Measurements from ENCODE around the gene PRKAG2. TPM values are rescaled to one million over a fixed set of nuclear protein-coding genes. Genes with fewer than 3 reads are reported as not detected.

PRKAG2 gene
- total and polyA plus RNA-seq, 4 donors = 36.7 to 46.1 (median 40.0) TPM

GRCh38 chr7:151679071-151679708 lies 197.7 kb downstream of the PRKAG2 start:
- Histone ChIP-seq H3K4me1 (ENCODE audit: control insufficient read depth, insufficient read depth, low read length) (peaks cover 49% of the 10 kb centered on the region), H3K36me3 (ENCODE audit: control insufficient read depth, insufficient read depth, low read length) (no peaks in the 10 kb centered on the region), H3K27ac (ENCODE audit: low read depth, low read length) (peak overlapping the region; percentile 3), H3K4me3 (ENCODE audit: low read depth, low read length) (no peak overlapping the region), H3K9me3 (ENCODE audit: control insufficient read depth, insufficient read depth, low read length) (no peaks in the 10 kb centered on the region), H3K27me3 (ENCODE audit: control insufficient read depth, insufficient read depth, low read length) (no peaks in the 10 kb centered on the region)
- DNase-seq (ENCODE audit: low read depth in 4 of 6, low spot score in 6 of 6) = peak in 2 of 6 donors; percentile 15 to 66
- WGBS (ENCODE audit: insufficient coverage) = 49% methylated on average over 6 of the region's 8 CpGs

- Histone ChIP-seq H3K9me3 (ENCODE audit: control insufficient read depth, insufficient read depth, low read length) (no peaks in the 10 kb centered on the region), H3K36me3 (ENCODE audit: control insufficient read depth, insufficient read depth, low read length) (no peaks in the 10 kb centered on the region), H3K4me1 (ENCODE audit: control insufficient read depth, insufficient read depth, low read length) (peaks cover 39% of the 10 kb centered on the region), H3K27ac (ENCODE audit: low read depth, low read length) (no peak overlapping the region), H3K4me3 (ENCODE audit: low read depth, low read length) (no peak overlapping the region), H3K27me3 (ENCODE audit: control insufficient read depth, insufficient read depth, low read length) (no peaks in the 10 kb centered on the region)
- 74% methylated on average over 5 of the region's 6 CpGs for WGBS (ENCODE audit: insufficient coverage)
- no peak for DNase-seq (ENCODE audit: low read depth in 4 of 6, low spot score in 6 of 6)
These were observed 198.7 kb downstream of the PRKAG2 start for GRCh38 chr7:151678227-151678604.

- Histone ChIP-seq H3K4me3 (ENCODE audit: low read depth, low read length) (no peak overlapping the region), H3K9me3 (ENCODE audit: control insufficient read depth, insufficient read depth, low read length) (no peaks in the 10 kb centered on the region), H3K36me3 (ENCODE audit: control insufficient read depth, insufficient read depth, low read length) (no peaks in the 10 kb centered on the region), H3K27ac (ENCODE audit: low read depth, low read length) (no peak overlapping the region), H3K4me1 (ENCODE audit: control insufficient read depth, insufficient read depth, low read length) (peaks cover 34% of the 10 kb centered on the region), H3K27me3 (ENCODE audit: control insufficient read depth, insufficient read depth, low read length) (no peaks in the 10 kb centered on the region)
- peak in 1 of 6 donors; percentile 6 for DNase-seq (ENCODE audit: low read depth in 4 of 6, low spot score in 6 of 6)
- 59% methylated on average over 14 of the region's 14 CpGs for WGBS (ENCODE audit: insufficient coverage)
These were observed 199.2 kb downstream of the PRKAG2 start for GRCh38 chr7:151677581-151678226.

GRCh38 chr7:151676759-151677158 lies 200.2 kb downstream of the PRKAG2 start:
- Histone ChIP-seq H3K27ac (ENCODE audit: low read depth, low read length) (no peak overlapping the region), H3K9me3 (ENCODE audit: control insufficient read depth, insufficient read depth, low read length) (no peaks in the 10 kb centered on the region), H3K4me1 (ENCODE audit: control insufficient read depth, insufficient read depth, low read length) (peaks cover 30% of the 10 kb centered on the region), H3K27me3 (ENCODE audit: control insufficient read depth, insufficient read depth, low read length) (no peaks in the 10 kb centered on the region), H3K36me3 (ENCODE audit: control insufficient read depth, insufficient read depth, low read length) (no peaks in the 10 kb centered on the region), H3K4me3 (ENCODE audit: low read depth, low read length) (no peak overlapping the region)
- WGBS (ENCODE audit: insufficient coverage) = 82% methylated on average over 11 of the region's 11 CpGs
- DNase-seq (ENCODE audit: low read depth in 4 of 6, low spot score in 6 of 6) = no peak

- WGBS (ENCODE audit: insufficient coverage) = 93% methylated on average over 26 of the region's 26 CpGs
- H3K9me3 ChIP-seq (ENCODE audit: control insufficient read depth, insufficient read depth, low read length) = no peaks in the 10 kb centered on the region
- DNase-seq (ENCODE audit: low read depth in 4 of 6, low spot score in 6 of 6) = no peak
These were observed 201.6 kb downstream of the PRKAG2 start for GRCh38 chr7:151675196-151675920.

GRCh38 chr7:151674161-151674920 lies 202.6 kb downstream of the PRKAG2 start:
- H3K27ac ChIP-seq (ENCODE audit: low read depth, low read length) = no peak overlapping the region
- no peak for DNase-seq (ENCODE audit: low read depth in 4 of 6, low spot score in 6 of 6)
- H3K4me1 ChIP-seq (ENCODE audit: control insufficient read depth, insufficient read depth, low read length) = peaks cover 20% of the 10 kb centered on the region
- H3K4me3 ChIP-seq (ENCODE audit: low read depth, low read length) = no peak overlapping the region
- H3K36me3 ChIP-seq (ENCODE audit: control insufficient read depth, insufficient read depth, low read length) = no peaks in the 10 kb centered on the region
- no peaks in the 10 kb centered on the region for H3K9me3 ChIP-seq (ENCODE audit: control insufficient read depth, insufficient read depth, low read length)
- H3K27me3 ChIP-seq (ENCODE audit: control insufficient read depth, insufficient read depth, low read length) = no peaks in the 10 kb centered on the region
- 91% methylated on average over 5 of the region's 10 CpGs for WGBS (ENCODE audit: insufficient coverage)

More at GRCh38 chr7:151675196-151675920, 201.6 kb downstream of the PRKAG2 start:
- Histone ChIP-seq H3K27ac (ENCODE audit: low read depth, low read length) (no peak overlapping the region), H3K36me3 (ENCODE audit: control insufficient read depth, insufficient read depth, low read length) (no peaks in the 10 kb centered on the region), H3K27me3 (ENCODE audit: control insufficient read depth, insufficient read depth, low read length) (no peaks in the 10 kb centered on the region), H3K4me3 (ENCODE audit: low read depth, low read length) (no peak overlapping the region), H3K4me1 (ENCODE audit: control insufficient read depth, insufficient read depth, low read length) (peaks cover 27% of the 10 kb centered on the region)

- no peaks in the 10 kb centered on the region for H3K9me3 ChIP-seq (ENCODE audit: control insufficient read depth, insufficient read depth, low read length)
- no peak overlapping the region for H3K27ac ChIP-seq (ENCODE audit: low read depth, low read length)
- peaks cover 10% of the 10 kb centered on the region for H3K4me1 ChIP-seq (ENCODE audit: control insufficient read depth, insufficient read depth, low read length)
These were observed 203.7 kb downstream of the PRKAG2 start for GRCh38 chr7:151673216-151673615.

GRCh38 chr7:151672716-151673115 lies 204.2 kb downstream of the PRKAG2 start:
- 70% methylated on average over 7 of the region's 9 CpGs for WGBS (ENCODE audit: insufficient coverage)
- peaks cover 5% of the 10 kb centered on the region for H3K4me1 ChIP-seq (ENCODE audit: control insufficient read depth, insufficient read depth, low read length)
- no peak for DNase-seq (ENCODE audit: low read depth in 4 of 6, low spot score in 6 of 6)
- H3K9me3 ChIP-seq (ENCODE audit: control insufficient read depth, insufficient read depth, low read length) = no peaks in the 10 kb centered on the region
- H3K4me3 ChIP-seq (ENCODE audit: low read depth, low read length) = no peak overlapping the region
- no peaks in the 10 kb centered on the region for H3K27me3 ChIP-seq (ENCODE audit: control insufficient read depth, insufficient read depth, low read length)
- no peaks in the 10 kb centered on the region for H3K36me3 ChIP-seq (ENCODE audit: control insufficient read depth, insufficient read depth, low read length)
- H3K27ac ChIP-seq (ENCODE audit: low read depth, low read length) = no peak overlapping the region

More at GRCh38 chr7:151673216-151673615, 203.7 kb downstream of the PRKAG2 start:
- Histone ChIP-seq H3K4me3 (ENCODE audit: low read depth, low read length) (no peak overlapping the region), H3K36me3 (ENCODE audit: control insufficient read depth, insufficient read depth, low read length) (no peaks in the 10 kb centered on the region), H3K27me3 (ENCODE audit: control insufficient read depth, insufficient read depth, low read length) (no peaks in the 10 kb centered on the region)
- WGBS (ENCODE audit: insufficient coverage) = 68% methylated on average over 9 of the region's 9 CpGs
- no peak for DNase-seq (ENCODE audit: low read depth in 4 of 6, low spot score in 6 of 6)

GRCh38 chr7:151671514-151671913 lies 205.4 kb downstream of the PRKAG2 start:
- H3K4me3 ChIP-seq (ENCODE audit: low read depth, low read length) = no peak overlapping the region
- H3K36me3 ChIP-seq (ENCODE audit: control insufficient read depth, insufficient read depth, low read length) = no peaks in the 10 kb centered on the region
- H3K27me3 ChIP-seq (ENCODE audit: control insufficient read depth, insufficient read depth, low read length) = no peaks in the 10 kb centered on the region
- H3K9me3 ChIP-seq (ENCODE audit: control insufficient read depth, insufficient read depth, low read length) = no peaks in the 10 kb centered on the region
- H3K27ac ChIP-seq (ENCODE audit: low read depth, low read length) = no peak overlapping the region
- 67% methylated on average over 1 of the region's 2 CpGs for WGBS (ENCODE audit: insufficient coverage)
- H3K4me1 ChIP-seq (ENCODE audit: control insufficient read depth, insufficient read depth, low read length) = no peaks in the 10 kb centered on the region
- no peak for DNase-seq (ENCODE audit: low read depth in 4 of 6, low spot score in 6 of 6)
